ENCODE data around the gene ADARB2.

DNA sequence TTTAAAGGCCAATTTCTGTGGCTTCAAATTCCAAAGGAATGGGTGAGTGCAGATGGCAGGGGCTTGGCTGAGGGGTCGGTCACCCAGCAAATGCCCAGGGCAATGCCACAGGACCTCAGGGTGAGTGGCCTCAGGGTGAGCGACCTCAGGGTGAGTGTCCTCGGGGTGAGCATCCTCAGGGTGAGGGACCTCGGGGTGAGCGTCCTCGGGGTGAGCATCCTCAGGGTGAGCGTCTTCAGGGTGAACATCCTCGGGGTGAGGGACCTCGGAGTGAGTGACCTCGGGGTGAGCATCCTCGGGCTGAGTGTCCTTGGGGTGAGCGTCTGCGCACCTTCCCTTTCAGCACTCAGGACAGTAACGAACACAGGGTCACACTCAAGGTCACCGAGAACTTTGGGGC, 59.2 kb downstream of the ADARB2 start:
- TF ChIP-seq POLR2AphosphoS5 (IDR thresholded peaks at IDR 0.05; ENCODE audit: low read depth, low read length) (no peak), SPI1 (IDR thresholded peaks at IDR 0.05; ENCODE audit: low read depth, low read length) (no peak)
